Colonic mucosa (tissue), 4 donors: Measurements from ENCODE around the gene SNRPD2. TPM values are rescaled to one million over a fixed set of nuclear protein-coding genes. Genes with fewer than 3 reads are reported as not detected.

ENCODE experiments used
- DNase-seq: peaks from one replicate; pipeline ENCODE4 v3.0.0-alpha.2; 2020
- H3K27ac ChIP-seq: fragments of 200-600 bp; one replicate; pipeline ENCODE4 v1.8.0; 2021
- H3K27me3 ChIP-seq: fragments of 200-600 bp; one replicate; pipeline ENCODE4 v1.8.0; 2021
- H3K36me3 ChIP-seq: fragments of 200-600 bp; one replicate; pipeline ENCODE4 v1.8.0; 2021
- H3K4me1 ChIP-seq: fragments of 200-600 bp; one replicate; pipeline ENCODE4 v1.8.0; 2021; ENCODE audit warnings: mild to moderate bottlenecking
- H3K4me3 ChIP-seq: fragments of 200-600 bp; one replicate; pipeline ENCODE4 v1.8.0; 2021
- H3K9ac ChIP-seq, 2 donors: one replicate each; pipeline ENCODE4 v1.7.0; 2013; ENCODE audit warnings: control low read depth in 2 of 2, low read depth in 2 of 2, low read length in 2 of 2
- H3K9me3 ChIP-seq: fragments of 200-600 bp; one replicate; pipeline ENCODE4 v1.8.0; 2021
- intact Hi-C: fragments of 100-400 bp; cut with DNase I; formaldehyde crosslinking; loops from one replicate; pipeline ENCODE4 v1.14.1; 2022
- total RNA-seq, 2 donors: library from RNA; stranded (reverse); fragmentation: NEBNext Ultra II Directional in 1 of 2; extraction: Animal tissue kit (Norgen Biotek cat#: 25700) in 1 of 2; gene quantifications; one replicate each; pipeline ENCODE4 v1.2.1, GENCODE V29; 2021
- TF ChIP-seq, protein P1 (sequence below): fragments of 200-600 bp; IDR thresholded peaks from one replicate; pipeline ENCODE4 v1.8.0; 2022; ENCODE audit warnings: antibody characterized with exemption, mild to moderate bottlenecking
- donor health status: healthy.
- donor health status: DM: no; HTN: no; CAD: no.
- donor health status: DM: no; HTN: no; CAD: no.

The SNRPD2 gene
- total RNA-seq, 2 donors from 2014 or later: 269 to 484 TPM

DNA sequence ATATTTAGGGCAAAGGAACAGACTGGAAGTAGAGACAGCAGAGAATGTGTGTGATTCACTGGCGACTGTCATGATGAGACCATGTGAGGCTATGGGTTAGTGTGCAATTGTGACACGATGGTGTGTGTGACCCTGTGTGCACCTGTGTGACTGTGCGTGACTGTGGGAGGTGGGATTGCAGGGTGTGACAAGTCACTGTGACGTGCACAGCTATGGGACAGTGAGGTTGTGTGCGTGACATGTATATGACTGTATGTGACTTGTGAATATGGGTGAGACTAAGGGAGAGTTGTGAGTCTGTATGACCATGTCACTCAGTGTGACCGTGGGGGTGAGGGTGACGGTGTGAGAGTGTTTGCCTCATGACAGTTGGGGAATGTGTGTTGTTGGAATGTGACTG lies 27.2 kb downstream of the SNRPD2 start:
- no peaks in the 10 kb centered on the region for H3K36me3 ChIP-seq
- H3K4me1 ChIP-seq: no peaks in the 10 kb centered on the region
- H3K9ac ChIP-seq: no peak overlapping the region
- H3K9me3 ChIP-seq: no peaks in the 10 kb centered on the region
- no peak overlapping the region for H3K4me3 ChIP-seq
- no peak overlapping the region for H3K27ac ChIP-seq
- H3K27me3 ChIP-seq: no peaks in the 10 kb centered on the region
- no peak for DNase-seq
- TF ChIP-seq, protein P1, sequence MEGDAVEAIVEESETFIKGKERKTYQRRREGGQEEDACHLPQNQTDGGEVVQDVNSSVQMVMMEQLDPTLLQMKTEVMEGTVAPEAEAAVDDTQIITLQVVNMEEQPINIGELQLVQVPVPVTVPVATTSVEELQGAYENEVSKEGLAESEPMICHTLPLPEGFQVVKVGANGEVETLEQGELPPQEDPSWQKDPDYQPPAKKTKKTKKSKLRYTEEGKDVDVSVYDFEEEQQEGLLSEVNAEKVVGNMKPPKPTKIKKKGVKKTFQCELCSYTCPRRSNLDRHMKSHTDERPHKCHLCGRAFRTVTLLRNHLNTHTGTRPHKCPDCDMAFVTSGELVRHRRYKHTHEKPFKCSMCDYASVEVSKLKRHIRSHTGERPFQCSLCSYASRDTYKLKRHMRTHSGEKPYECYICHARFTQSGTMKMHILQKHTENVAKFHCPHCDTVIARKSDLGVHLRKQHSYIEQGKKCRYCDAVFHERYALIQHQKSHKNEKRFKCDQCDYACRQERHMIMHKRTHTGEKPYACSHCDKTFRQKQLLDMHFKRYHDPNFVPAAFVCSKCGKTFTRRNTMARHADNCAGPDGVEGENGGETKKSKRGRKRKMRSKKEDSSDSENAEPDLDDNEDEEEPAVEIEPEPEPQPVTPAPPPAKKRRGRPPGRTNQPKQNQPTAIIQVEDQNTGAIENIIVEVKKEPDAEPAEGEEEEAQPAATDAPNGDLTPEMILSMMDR: no peak
- intact Hi-C loops: no loop called here

DNA sequence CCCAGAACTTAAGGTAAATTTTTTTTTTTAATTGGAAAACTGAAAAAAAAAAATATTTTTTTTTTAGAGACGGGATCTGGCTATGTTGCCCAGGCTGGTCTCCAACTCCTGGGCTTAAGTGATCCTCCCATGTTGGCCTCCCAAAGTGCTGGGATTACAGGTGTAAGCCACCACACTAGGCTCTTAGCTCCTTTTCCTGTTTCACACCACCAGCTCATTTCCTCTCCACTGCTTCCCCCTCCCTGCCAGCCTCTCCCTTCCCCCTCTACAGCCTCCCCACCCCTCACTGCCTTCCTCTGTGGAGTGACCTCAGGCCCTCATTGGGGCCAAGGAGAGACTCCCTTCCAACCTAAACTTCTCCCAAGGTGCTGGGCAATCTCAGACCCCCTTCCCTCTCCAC lies 28.0 kb downstream of the SNRPD2 start:
- no peak for DNase-seq
- H3K4me1 ChIP-seq: no peaks in the 10 kb centered on the region
- no peak overlapping the region for H3K4me3 ChIP-seq
- H3K9ac ChIP-seq: no peak overlapping the region
- no peaks in the 10 kb centered on the region for H3K27me3 ChIP-seq
- H3K36me3 ChIP-seq: no peaks in the 10 kb centered on the region
- intact Hi-C loops: no loop called here
- no peaks in the 10 kb centered on the region for H3K9me3 ChIP-seq
- TF ChIP-seq, protein P1: no peak
- no peak overlapping the region for H3K27ac ChIP-seq

DNA sequence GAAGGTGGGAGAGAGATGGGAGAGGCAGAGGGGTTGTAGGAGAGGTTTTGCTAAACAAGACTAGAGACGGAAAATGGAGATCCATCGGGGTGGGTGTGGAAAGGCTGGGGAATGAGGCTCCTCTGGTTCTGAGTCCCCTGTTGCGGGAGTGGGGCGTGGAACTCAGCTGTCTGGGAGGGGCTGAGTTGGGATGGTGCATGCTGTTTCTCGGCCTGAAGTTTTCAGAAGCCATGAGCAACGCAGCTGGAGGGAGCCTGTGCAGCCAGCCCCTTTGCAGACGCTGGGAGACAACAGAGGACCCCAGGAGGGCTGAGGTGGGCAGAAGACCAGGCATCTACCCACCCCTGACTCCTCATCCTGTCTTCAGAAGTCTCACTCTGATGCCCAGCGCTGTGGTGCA lies 31.1 kb downstream of the SNRPD2 start:
- TF ChIP-seq, protein P1: no peak
- no peak overlapping the region for H3K4me3 ChIP-seq
- no peaks in the 10 kb centered on the region for H3K27me3 ChIP-seq
- no peak overlapping the region for H3K27ac ChIP-seq
- no peaks in the 10 kb centered on the region for H3K9me3 ChIP-seq
- H3K36me3 ChIP-seq: no peaks in the 10 kb centered on the region
- no peaks in the 10 kb centered on the region for H3K4me1 ChIP-seq
- intact Hi-C loops: no loop called here
- DNase-seq: no peak
- H3K9ac ChIP-seq: no peak overlapping the region

DNA sequence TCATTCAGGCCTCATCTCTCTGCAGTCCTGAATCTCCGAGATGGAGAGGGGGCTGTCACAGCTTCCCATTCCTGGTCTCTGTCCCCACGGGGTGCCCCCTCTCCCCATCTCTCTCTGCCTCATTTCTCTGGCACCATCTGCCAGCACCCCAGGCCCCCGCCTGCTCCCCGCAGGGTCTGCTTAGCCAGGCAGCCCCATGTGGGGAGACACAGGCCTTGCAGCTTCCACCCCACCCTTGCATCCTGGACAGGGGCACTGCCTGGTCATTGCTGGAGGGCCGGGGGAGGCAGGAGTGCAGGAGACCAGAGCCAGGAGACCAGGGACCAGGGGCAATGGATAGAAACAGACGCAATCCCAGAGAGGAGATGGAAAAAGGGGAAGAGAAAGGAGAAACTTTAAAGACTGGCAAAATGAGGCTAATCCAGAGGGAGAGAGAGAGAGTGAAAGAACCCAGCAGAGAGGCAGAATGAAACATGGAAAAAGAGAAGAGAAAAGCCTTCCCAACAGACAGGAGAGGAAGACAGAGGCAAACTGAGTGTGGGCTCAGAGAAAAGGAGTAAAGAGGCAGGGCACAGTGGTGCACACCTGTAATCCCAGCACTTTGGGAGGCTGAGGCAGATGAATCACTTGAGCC lies 32.5 kb downstream of the SNRPD2 start:
- no peak for DNase-seq
- no peaks in the 10 kb centered on the region for H3K36me3 ChIP-seq

DNA sequence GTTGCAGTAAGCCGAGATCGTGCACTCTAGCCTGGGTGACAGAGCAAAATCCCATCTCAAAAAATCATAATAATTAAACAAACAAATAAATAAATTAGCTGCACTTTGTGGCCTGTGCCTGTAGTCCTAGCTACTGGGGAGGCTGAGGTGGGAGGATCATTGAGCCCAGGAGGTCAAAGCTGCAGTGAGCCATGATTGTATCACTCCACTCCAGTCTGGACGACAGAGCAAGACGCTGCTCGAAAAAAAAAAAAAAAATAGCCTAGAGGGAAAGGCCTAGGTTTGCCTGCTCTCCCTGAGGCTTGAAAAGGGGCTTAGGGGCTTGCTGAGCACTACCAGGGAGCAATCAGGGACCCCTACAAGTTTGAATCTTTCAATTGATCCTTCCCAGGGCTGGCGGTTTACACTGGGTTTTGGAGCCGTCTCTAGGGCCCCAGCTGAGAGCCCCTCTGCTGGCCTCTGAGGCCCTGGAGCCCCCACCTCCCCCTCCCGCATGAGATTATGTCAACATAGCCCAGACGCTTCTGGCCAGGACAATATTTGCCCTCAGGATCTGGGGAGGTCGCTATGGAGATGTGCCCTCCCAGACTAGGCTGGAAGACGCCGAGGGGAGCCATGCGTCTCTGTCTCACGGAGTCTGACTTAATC lies 34.1 kb downstream of the SNRPD2 start:
- TF ChIP-seq, protein P1: no peak
- Histone ChIP-seq H3K9me3 (no peaks in the 10 kb centered on the region), H3K27me3 (no peaks in the 10 kb centered on the region), H3K36me3 (no peaks in the 10 kb centered on the region), H3K9ac (no peak overlapping the region), H3K4me3 (no peak overlapping the region), H3K4me1 (no peaks in the 10 kb centered on the region), H3K27ac (no peak overlapping the region)
- no peak for DNase-seq
- intact Hi-C loops: no loop called here

More for the DNA sequence above, 32.5 kb downstream of the SNRPD2 start:
- Histone ChIP-seq H3K9ac (no peak overlapping the region), H3K4me1 (no peaks in the 10 kb centered on the region), H3K9me3 (no peaks in the 10 kb centered on the region), H3K27ac (no peak overlapping the region), H3K4me3 (no peak overlapping the region), H3K27me3 (no peaks in the 10 kb centered on the region)
- TF ChIP-seq, protein P1: no peak
- intact Hi-C loops: no loop called here
